HG03571 (cell line): ENCODE data around the gene GSTP1.
A peak's percentile ranks its signal among the peaks of the same experiment; 100 is the strongest.
"Not testable (repeated sequence)": the region's sequence is repeated elsewhere in the genome, so short reads cannot be mapped to it uniquely, and the experiment has no call there.

Experiments
- ATAC-seq: cut with Tn5 transposase; IDR thresholded peaks from one replicate; pipeline ENCODE4 v1.9.1; 2021; ENCODE audit not compliant: unreplicated experiment

The GSTP1 gene

DNA sequence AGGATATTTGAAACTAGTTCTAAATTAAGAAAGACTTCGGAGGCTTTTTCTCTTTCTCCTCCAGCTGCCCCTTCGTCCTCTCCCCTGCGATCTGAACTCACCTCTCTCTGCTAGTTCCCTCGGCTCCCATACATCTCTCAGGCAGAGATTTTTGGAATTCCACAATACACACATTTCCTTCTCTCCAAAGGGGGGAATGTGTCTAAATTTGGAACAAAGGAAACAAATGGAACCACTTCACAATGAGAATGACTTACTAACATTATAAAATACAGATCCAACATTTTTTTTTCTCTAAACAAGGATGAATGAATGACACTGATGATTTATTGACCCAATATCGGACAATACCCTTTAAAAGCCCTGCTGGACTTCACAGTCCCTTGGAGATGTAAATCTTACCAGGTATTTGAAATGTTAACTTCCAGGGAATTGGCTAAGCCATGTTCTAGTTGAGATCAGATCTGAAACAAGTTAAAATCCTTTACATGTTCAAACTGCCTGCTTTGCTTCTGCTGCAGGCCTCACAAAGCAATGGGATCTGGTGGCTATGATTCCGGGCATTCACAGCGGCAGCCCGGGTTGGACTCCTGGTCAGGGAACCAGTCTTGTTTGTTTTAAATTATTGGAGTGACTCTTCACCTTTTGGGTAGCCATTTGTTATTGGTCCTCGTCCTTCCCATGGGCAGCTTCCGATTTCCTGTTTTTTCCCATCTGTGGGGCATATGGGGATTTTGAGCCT, 20.5 kb upstream of the GSTP1 start:
- ATAC-seq = no peak

DNA sequence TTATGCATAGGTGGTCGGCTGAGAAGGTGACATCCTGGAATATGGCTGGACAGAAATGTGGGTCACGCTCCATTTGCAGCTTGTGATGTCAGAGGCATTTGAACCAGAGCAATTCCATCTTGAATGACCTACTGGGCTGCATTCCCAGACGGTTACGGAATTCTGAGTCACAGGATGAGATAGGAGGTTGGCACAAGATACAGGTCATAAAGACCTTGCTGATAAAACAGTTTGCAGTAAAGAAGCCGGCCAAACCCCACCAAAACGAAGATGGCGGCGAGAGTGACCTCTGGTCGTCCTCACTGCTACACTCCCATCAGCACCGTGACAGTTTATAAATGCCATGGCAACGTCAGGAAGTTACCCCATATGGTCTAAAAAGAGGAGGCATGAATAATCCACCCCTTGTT, 19.9 kb upstream of the GSTP1 start:
- ATAC-seq = not testable (repeated sequence)

DNA sequence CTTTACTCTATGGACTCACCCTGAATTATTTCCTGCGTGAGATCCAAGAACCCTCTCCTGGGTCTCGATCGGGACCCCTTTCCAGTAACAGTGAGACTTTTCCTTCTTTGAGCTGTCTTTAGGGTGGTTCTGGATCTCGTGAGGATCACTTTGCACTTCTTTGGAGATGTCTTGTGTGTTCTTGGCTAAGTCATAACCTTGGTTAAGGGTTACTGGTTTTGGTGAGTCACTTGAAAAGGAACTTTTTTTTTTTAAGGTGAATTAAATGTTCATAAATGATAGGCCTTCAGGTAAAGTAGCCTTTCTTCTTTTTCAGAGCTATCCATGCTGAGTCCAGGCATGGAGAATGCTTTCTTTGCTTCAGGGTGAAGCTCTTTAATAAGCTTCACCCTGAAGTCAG, 19.4 kb upstream of the GSTP1 start:
- ATAC-seq = no peak

DNA sequence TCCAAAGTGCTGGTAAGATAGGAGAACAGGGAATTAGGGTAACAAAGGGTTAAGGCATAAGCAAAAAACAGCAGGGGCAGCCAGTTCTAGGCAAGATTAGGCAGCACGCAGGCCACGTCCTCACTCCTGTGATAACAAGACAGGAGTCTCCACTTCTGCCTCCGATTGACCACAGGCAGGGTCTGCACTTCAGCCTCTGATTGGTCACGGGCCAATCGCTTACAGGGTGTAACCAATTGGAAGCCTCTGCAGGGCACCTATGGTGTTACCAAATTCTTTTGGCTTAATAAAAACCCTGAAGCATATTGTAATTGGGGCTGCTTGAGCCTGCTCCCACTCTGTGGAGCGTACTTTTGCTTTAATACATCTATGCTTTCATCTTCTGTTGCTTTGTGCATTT, 12.2 kb upstream of the GSTP1 start:
- ATAC-seq = no peak

DNA sequence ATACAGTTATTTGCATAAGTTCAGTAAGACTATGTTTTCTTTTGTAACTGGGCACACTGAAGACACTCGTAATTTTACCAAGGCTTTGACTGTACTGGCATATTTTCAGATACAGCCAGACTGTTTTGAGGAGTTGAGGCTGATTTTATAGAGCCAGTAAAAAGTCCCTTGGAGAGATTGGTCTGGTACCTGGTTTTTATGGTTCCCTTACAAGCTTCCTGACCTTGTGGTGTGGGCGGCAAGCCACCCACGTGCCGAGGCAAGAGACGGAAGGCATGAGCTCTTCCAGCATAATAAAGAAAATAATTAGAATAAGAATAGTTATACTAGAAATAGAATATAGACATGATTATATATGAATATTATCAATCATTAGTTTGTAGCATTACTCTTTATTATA, 11.3 kb upstream of the GSTP1 start:
- no peak for ATAC-seq

DNA sequence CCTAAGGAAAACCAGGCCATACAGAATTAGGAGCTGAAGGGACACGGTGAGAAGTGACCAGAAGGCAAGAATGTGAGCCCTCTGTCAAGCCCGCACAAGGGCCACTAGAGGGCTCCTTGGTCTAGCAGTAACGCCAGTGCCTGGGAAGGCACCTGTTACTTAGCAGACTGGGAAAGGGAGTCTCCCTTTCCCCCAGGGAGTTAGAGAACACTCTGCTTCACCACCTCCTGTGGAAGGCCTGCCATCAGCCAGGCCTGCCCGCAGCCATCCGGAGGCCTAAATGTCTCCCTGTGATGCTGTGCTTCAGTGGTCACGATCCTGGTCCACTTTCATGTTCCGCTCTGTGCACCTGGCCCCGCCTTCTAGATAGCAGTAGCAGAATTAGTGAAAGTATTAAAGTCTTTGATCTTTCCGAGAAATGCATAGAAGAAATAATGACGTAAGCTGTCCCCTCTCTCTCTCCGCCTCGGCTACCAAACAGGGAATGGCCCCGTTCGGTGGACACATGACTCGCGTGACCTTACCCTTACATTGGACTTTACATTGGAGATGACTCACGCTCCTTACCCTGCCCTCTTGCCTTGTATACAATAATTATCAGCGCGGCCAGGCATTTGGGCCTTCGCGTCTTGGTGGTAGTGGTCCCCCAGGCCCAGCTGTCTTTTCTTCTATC, 10.7 kb upstream of the GSTP1 start:
- no peak for ATAC-seq

DNA sequence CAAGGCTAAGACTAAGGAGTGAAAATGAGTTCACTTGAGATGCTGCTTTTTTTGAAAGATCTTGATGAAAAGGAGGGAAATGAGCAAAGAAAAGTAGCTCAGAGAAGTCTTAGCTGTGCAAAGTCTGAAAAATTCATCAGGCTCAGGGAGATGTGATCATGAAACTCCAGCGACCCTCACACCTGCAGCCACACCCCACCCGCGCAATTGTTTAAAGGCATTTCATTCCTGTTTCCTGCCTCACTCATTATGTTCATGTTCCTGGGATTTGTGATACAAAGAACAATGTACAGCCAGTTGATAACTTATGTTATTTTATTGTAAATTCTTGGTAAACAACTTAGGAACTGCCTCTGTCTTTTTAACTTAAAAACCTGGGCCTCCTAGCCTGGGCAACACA, 8.7 kb upstream of the GSTP1 start:
- ATAC-seq = no peak

DNA sequence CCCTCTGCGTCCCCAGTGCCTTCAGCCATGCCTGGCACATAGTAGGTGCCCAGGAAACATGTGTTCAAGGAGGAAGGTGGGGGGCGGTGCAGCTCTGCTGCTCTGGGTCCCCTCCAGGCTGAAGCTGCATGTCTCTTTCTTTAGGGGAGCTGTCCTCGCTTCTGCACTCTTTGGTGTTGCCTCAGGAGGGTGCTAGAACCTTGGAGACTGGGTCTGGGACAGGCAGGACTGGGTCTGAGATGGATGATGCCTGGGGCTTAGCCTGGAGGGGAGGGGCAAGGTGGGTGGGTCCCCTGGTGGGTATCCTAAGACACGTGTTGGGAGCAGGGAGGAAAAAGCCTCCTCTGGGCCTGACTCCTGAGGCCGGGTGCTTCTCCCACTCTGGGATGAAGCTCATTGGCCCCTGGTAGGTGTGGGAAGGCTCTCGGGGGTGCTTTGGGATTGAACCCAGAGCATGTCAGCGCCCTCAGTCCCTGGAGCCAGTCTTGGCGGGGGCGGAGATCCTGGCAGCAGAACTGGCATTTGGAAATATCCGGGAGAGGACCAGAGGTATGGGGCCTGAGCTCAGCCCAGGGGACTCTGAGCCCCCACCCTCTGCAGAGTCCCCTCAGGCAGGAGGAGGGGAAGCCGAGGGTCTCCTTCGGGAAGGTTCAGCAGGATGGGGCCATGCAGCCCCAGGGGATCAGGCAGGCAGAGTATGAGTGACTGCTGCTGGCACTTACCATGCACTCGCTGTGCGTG, 6.7 kb upstream of the GSTP1 start:
- ATAC-seq = no peak

DNA sequence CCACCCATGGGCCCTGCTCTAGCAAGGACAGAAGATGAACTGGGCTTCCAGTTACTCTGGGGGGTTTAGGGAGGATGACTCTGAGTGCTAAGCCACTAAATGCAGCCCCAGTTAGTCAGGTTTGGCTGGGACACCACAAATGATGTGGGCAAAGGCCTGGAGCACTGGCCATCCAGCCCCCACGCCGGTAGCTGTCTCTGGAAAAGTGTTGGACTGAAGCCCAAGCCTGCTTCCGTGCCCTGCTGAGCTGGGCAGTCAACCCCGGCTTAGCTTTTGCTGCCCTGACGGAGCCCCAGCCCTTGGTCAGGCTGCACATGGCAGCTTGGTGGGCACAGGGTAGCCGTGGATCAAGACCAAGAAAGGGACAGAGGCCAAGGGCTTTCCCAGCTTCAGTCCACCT, 5.7 kb upstream of the GSTP1 start:
- ATAC-seq = no peak

DNA sequence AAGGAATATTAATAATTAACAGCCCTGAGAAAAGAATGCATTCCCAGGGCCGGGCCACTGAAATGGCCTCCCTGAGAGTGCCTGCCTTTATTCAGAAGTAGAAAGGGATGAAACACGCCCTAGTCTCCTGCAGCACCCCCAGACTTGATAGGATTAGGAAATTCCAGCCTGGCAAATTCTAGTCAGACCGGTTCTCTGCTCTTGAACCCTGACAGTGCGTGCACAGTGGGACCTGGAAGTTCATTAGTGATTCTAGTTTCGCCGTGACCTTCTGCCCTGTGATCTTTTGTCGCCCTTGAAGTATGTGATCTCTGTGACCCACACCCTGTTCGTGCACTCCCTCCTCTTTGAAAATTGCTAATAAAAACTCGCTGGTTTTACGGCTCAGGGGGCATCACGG, 2.1 kb upstream of the GSTP1 start:
- no peak for ATAC-seq

DNA sequence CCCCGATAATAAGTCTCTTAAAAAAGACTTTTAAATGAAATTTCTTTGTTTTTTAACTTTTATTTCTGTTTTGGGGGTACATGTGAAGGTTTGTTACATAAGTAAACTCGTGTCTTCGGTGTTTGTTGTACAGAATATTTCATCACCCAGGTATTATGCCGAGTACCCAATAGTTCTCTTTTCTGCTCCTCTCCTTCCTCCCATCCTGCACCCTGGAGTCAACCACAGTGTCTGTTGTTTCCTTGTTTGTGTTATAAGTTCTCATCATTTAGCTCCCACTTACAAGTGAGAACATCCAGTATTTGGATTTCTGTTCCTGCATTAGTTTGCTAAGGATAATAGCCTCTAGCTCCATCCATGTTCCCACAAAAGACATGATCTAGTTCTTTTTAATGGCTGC, 1.6 kb upstream of the GSTP1 start:
- ATAC-seq = no peak

DNA sequence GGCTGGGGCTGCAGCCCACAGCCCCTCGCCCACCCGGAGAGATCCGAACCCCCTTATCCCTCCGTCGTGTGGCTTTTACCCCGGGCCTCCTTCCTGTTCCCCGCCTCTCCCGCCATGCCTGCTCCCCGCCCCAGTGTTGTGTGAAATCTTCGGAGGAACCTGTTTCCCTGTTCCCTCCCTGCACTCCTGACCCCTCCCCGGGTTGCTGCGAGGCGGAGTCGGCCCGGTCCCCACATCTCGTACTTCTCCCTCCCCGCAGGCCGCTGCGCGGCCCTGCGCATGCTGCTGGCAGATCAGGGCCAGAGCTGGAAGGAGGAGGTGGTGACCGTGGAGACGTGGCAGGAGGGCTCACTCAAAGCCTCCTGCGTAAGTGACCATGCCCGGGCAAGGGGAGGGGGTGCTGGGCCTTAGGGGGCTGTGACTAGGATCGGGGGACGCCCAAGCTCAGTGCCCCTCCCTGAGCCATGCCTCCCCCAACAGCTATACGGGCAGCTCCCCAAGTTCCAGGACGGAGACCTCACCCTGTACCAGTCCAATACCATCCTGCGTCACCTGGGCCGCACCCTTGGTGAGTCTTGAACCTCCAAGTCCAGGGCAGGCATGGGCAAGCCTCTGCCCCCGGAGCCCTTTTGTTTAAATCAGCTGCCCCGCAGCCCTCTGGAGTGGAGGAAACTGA, 731 bp downstream of the GSTP1 start:
- no peak for ATAC-seq

DNA sequence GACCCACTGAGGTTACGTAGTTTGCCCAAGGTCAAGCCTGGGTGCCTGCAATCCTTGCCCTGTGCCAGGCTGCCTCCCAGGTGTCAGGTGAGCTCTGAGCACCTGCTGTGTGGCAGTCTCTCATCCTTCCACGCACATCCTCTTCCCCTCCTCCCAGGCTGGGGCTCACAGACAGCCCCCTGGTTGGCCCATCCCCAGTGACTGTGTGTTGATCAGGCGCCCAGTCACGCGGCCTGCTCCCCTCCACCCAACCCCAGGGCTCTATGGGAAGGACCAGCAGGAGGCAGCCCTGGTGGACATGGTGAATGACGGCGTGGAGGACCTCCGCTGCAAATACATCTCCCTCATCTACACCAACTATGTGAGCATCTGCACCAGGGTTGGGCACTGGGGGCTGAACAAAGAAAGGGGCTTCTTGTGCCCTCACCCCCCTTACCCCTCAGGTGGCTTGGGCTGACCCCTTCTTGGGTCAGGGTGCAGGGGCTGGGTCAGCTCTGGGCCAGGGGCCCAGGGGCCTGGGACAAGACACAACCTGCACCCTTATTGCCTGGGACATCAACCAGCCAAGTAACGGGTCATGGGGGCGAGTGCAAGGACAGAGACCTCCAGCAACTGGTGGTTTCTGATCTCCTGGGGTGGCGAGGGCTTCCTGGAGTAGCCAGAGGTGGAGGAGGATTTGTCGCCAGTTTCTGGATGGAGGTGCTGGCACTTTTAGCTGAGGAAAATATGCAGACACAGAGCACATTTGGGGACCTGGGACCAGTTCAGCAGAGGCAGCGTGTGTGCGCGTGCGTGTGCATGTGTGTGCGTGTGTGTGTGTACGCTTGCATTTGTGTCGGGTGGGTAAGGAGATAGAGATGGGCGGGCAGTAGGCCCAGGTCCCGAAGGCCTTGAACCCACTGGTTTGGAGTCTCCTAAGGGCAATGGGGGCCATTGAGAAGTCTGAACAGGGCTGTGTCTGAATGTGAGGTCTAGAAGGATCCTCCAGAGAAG, 1.6 kb downstream of the GSTP1 start:
- no peak for ATAC-seq

DNA sequence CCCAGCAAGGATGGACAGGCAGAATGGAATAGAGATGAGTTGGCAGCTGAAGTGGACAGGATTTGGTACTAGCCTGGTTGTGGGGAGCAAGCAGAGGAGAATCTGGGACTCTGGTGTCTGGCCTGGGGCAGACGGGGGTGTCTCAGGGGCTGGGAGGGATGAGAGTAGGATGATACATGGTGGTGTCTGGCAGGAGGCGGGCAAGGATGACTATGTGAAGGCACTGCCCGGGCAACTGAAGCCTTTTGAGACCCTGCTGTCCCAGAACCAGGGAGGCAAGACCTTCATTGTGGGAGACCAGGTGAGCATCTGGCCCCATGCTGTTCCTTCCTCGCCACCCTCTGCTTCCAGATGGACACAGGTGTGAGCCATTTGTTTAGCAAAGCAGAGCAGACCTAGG, 2.3 kb downstream of the GSTP1 start:
- no peak for ATAC-seq

DNA sequence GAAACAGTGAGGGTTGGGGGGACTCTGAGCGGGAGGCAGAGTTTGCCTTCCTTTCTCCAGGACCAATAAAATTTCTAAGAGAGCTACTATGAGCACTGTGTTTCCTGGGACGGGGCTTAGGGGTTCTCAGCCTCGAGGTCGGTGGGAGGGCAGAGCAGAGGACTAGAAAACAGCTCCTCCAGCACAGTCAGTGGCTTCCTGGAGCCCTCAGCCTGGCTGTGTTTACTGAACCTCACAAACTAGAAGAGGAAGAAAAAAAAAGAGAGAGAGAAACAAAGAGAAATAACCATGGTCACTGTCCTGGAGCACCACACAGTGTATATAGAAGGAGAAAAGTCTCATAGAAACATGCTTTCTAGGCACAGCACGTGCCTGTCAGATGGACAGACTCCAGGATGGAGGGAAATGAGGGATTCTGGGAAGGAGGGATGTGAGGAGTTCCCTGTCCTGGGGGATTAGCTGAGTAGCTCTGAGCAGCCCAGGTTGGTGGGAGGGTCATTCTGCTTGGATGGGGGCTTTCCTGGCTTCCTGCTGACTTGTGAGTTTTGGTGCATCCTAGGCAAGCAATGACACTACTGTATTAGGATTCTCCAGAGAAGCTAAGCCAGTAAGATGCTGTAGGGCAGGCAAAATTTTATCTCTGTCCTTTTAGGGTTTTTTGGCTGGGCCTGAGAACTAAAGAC, 3.1 kb downstream of the GSTP1 start:
- no peak for ATAC-seq

DNA sequence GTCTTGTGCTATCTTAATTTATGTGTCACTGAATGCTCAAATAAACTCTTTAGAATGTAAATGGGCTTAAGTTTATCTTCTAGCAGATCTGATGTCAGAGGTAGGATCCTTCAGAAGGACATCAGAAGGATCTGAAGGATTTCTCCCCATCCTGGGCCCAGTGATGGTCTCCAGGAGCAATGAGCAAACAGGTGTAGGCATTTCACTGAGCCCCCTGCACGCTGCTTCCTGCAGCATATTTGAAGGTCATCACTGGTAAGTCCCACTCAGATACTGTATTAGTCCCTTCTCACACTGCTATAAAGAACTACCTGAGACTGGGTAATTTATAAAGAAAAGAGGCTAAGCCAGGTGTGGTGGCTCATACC, 4.5 kb downstream of the GSTP1 start:
- peak; percentile 17 for ATAC-seq

DNA sequence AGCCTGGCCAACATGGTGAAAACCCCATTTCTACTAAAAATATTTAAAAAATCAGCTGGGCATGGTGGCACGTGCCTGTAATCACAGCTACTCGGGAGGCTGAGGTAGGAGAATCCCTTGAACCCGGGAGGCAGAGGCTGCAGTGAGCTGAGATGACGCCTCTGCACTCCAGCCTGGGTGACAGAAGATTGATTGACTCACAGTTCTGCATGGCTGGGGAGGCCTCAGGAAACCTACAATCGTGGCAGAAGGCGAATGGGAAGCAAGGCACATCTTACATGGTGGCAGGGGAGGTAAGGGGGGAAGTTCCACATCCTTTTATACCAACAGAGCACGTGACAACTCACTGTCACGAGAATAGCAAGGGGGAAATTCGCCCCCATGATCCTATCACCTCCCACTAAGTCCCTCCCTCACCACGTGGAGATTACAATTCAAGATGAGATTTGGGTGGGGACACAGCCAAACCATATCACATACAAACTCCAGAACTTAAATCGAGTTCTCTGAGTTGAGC, 5.3 kb downstream of the GSTP1 start:
- ATAC-seq = not testable (repeated sequence)

DNA sequence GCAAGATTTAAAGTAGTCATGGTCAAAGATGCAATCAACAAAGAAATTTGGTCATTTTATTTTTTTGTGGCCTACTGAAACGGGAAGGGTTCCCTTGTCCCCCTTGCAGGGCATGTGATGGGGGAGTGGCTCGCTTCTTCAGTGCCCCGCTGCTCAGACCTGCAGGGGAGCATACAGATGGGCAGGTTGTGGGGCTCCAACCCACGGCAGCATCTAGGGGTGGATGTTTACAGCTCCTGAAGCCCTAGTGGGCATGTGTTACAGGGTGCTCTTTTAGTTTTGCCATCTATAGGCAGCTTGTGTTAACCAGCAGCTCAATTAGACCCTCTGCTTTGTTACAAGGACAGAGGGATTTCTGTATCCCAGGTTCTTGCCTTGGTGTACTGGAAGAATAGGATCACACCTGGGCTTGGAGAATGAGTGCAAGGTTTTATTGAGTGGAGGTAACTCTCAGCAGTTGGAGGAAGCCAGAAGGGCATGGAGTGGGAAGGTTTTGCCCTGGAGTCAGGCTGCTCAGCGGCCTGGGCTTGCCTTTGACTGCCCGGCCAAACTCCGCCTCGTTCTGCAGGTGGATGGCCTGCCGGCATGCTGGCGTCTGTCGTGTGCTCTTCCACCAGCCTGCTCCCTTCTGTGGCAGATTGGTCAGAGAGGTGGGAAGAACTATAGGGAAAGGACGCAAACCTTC, 9.4 kb downstream of the GSTP1 start:
- no peak for ATAC-seq

DNA sequence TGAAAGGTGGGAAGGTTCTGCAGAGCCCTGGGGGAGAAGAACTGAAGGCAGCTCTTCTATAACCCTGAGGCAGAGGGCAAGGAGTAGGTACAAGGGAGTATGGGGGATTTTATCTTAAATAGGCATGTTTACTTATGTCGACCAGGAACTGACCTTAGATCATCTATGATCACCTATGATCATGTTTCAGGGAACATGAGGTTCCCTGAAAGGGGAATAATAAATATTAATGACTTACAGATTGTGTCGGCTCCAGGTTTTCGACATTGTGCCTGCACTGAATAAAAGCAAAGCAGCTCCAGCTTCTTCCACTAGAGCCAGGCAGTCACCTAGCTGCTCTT, 9.9 kb downstream of the GSTP1 start:
- no peak for ATAC-seq
